ENCODE data around the gene OR52A1.

Gene OR52A1

GRCh38 chr11:5154657-5155056 is at the start of gene OR52A1:
Gene OR52A1 (minus strand): TSS chr11:5154757. CDS start chr11:5152369, 2,388 bp downstream.
- DNase-seq (ENCODE audit: low read depth, low spot score) = no peak
- no peak for TF ChIP-seq CTCF (IDR thresholded peaks at IDR 0.05; ENCODE audit: low read depth, low read length)
- in situ Hi-C loops (cut with HindIII; ENCODE audit: low sequenced_read_pairs) = no loop called here
- H3K4me3 ChIP-seq (ENCODE audit: low read depth, low read length) = no peak within 1 kb of the TSS

- no peak for TF ChIP-seq CTCF (IDR thresholded peaks at IDR 0.05; ENCODE audit: low read depth, low read length)
- H3K4me3 ChIP-seq (ENCODE audit: low read depth, low read length) = no peak overlapping the region
- no peak for DNase-seq (ENCODE audit: low read depth, low spot score)
- in situ Hi-C loops (cut with HindIII; ENCODE audit: low sequenced_read_pairs) = no loop called here
Observed at GRCh38 chr11:5203366-5203765, 48.8 kb upstream of the OR52A1 start.

GRCh38 chr11:5200582-5200981 is 46.0 kb upstream of the OR52A1 start, which contains the start of gene OR51V1:
Gene OR51V1 (minus strand): TSS chr11:5200682. CDS start chr11:5200682, 0 bp downstream.
- in situ Hi-C loops (cut with HindIII; ENCODE audit: low sequenced_read_pairs) = no loop called here
- no peak for TF ChIP-seq CTCF (IDR thresholded peaks at IDR 0.05; ENCODE audit: low read depth, low read length)
- DNase-seq (ENCODE audit: low read depth, low spot score) = no peak
- no peak within 1 kb of the TSS for H3K4me3 ChIP-seq (ENCODE audit: low read depth, low read length)

- no peak for TF ChIP-seq CTCF (IDR thresholded peaks at IDR 0.05; ENCODE audit: low read depth, low read length)
- no peak overlapping the region for H3K4me3 ChIP-seq (ENCODE audit: low read depth, low read length)
- no peak for DNase-seq (ENCODE audit: low read depth, low spot score)
- in situ Hi-C loops (cut with HindIII; ENCODE audit: low sequenced_read_pairs) = no loop called here
Observed at GRCh38 chr11:5198285-5198684, 43.7 kb upstream of the OR52A1 start.

GRCh38 chr11:5197536-5197935 is 43.0 kb upstream of the OR52A1 start:
- DNase-seq (ENCODE audit: low read depth, low spot score) = no peak
- no peak overlapping the region for H3K4me3 ChIP-seq (ENCODE audit: low read depth, low read length)
- TF ChIP-seq CTCF (IDR thresholded peaks at IDR 0.05; ENCODE audit: low read depth, low read length) = no peak
- in situ Hi-C loops (cut with HindIII; ENCODE audit: low sequenced_read_pairs) = no loop called here

GRCh38 chr11:5196731-5197130 is 42.2 kb upstream of the OR52A1 start:
- no peak for TF ChIP-seq CTCF (IDR thresholded peaks at IDR 0.05; ENCODE audit: low read depth, low read length)
- no peak for DNase-seq (ENCODE audit: low read depth, low spot score)
- in situ Hi-C loops (cut with HindIII; ENCODE audit: low sequenced_read_pairs) = no loop called here
- no peak overlapping the region for H3K4me3 ChIP-seq (ENCODE audit: low read depth, low read length)

- no peak for DNase-seq (ENCODE audit: low read depth, low spot score)
- no peak for TF ChIP-seq CTCF (IDR thresholded peaks at IDR 0.05; ENCODE audit: low read depth, low read length)
- no peak overlapping the region for H3K4me3 ChIP-seq (ENCODE audit: low read depth, low read length)
- in situ Hi-C loops (cut with HindIII; ENCODE audit: low sequenced_read_pairs) = no loop called here
Observed at GRCh38 chr11:5196067-5196466, 41.5 kb upstream of the OR52A1 start.
